Stimulated activated CD4-positive, alpha-beta T cell treated with anti-CD3 and anti-CD28 coated beads, TNF-alpha, amount 100 ng/mL, for 1 hour (primary cell): Measurements from ENCODE around the gene LAMC3.
"Not testable (repeated sequence)": the region's sequence is repeated elsewhere in the genome, so short reads cannot be mapped to it uniquely, and the experiment has no call there.

Experiments used
- DNase-seq, 3 donors: peaks; one replicate each; pipeline ENCODE4 v3.0.0-alpha.2; 2020; ENCODE audit warnings: low read depth in 3 of 3, low spot score in 1 of 3

The LAMC3 gene

GRCh38 chr9:131028221-131028884, 19.4 kb downstream of the LAMC3 start:
- DNase-seq, result no peak

GRCh38 chr9:131028931-131029573, 20.1 kb downstream of the LAMC3 start:
- DNase-seq, result no peak

- no peak for DNase-seq
Observed at GRCh38 chr9:131029574-131029952, 20.6 kb downstream of the LAMC3 start.

- no peak for DNase-seq
Observed at GRCh38 chr9:131030239-131031004, 21.4 kb downstream of the LAMC3 start.

GRCh38 chr9:131031005-131031641, 22.1 kb downstream of the LAMC3 start:
- DNase-seq, result no peak

GRCh38 chr9:131031642-131032005, 22.6 kb downstream of the LAMC3 start:
- DNase-seq, result no peak

- DNase-seq, result no peak
Observed at GRCh38 chr9:131032384-131032783, 23.4 kb downstream of the LAMC3 start.

- DNase-seq, result no peak
Observed at GRCh38 chr9:131033269-131034224, 24.6 kb downstream of the LAMC3 start.

GRCh38 chr9:131034268-131034667, 25.3 kb downstream of the LAMC3 start:
- DNase-seq, result no peak

- not testable (repeated sequence) for DNase-seq
Observed at GRCh38 chr9:131034749-131035148, 25.8 kb downstream of the LAMC3 start.

GRCh38 chr9:131035548-131035947, 26.6 kb downstream of the LAMC3 start:
- no peak for DNase-seq

- DNase-seq, result no peak
Observed at GRCh38 chr9:131036071-131036470, 27.1 kb downstream of the LAMC3 start.

GRCh38 chr9:131036529-131037334, 27.8 kb downstream of the LAMC3 start:
- no peak for DNase-seq

GRCh38 chr9:131037335-131038255, 28.6 kb downstream of the LAMC3 start:
- DNase-seq, result no peak

GRCh38 chr9:131038256-131039128, 29.5 kb downstream of the LAMC3 start:
- no peak for DNase-seq

GRCh38 chr9:131039129-131039954, 30.4 kb downstream of the LAMC3 start:
- no peak for DNase-seq

GRCh38 chr9:131042666-131043065, 33.7 kb downstream of the LAMC3 start:
- no peak for DNase-seq
